WI38 (cell line): ENCODE results near the gene ALPI.
"Not testable (repeated sequence)": the region's sequence is repeated elsewhere in the genome, so short reads cannot be mapped to it uniquely, and the experiment has no call there.

Experiments
- H3K4me3 ChIP-seq: 2 replicates; pipeline ENCODE4 v1.5.1; 2011; ENCODE audit warnings: low read depth, mild to moderate bottlenecking, control low read depth, low read length
- TF ChIP-seq, protein P1 (sequence below): IDR thresholded peaks from 2 replicates; pipeline ENCODE4 v1.5.1; 2012; ENCODE audit warnings: low read depth, mild to moderate bottlenecking, control low read depth, low read length

Gene ALPI

DNA sequence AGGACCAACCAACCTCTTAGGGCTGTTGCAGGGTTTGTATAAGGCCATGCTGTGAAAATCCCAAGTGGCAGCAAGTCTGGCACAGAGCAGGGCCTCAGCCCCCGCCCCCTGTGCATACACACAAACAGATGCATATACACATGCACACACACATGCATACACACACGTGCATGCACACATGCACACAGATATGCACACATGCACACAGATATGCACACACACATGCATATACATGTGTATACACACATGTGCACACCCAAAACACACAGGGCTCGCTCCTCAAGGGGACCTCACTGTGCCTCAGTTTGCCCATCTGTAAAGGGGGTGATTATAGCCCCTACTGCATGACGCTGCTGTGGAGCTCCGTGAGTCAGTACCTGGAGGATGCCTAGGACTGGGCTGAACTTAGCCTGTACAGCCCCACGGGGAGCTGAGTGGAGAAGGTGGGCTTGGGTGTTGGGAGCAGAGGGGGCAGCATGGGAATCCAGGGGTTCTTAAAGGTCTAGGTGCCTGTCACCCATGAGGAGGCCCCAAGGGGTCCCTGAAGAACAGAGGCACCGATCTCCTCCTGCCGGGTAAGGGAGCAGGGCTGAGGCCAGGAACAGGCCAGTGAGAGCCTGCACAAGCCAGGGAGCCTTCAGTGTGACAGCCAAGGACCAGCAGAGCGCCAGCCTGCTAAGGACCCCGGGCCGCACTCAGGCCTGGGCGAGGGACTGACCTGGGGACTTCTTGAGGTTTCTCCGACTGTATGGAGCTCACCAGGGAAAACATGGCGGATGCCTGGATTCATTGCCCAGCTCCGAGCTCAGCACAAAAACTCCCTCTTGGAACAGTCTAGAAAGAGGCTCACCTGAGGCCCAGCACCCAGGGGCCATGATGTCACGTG, 24.0 kb upstream of the ALPI start:
- H3K4me3 ChIP-seq: no peak overlapping the region
- TF ChIP-seq, protein P1, sequence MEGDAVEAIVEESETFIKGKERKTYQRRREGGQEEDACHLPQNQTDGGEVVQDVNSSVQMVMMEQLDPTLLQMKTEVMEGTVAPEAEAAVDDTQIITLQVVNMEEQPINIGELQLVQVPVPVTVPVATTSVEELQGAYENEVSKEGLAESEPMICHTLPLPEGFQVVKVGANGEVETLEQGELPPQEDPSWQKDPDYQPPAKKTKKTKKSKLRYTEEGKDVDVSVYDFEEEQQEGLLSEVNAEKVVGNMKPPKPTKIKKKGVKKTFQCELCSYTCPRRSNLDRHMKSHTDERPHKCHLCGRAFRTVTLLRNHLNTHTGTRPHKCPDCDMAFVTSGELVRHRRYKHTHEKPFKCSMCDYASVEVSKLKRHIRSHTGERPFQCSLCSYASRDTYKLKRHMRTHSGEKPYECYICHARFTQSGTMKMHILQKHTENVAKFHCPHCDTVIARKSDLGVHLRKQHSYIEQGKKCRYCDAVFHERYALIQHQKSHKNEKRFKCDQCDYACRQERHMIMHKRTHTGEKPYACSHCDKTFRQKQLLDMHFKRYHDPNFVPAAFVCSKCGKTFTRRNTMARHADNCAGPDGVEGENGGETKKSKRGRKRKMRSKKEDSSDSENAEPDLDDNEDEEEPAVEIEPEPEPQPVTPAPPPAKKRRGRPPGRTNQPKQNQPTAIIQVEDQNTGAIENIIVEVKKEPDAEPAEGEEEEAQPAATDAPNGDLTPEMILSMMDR: no peak

DNA sequence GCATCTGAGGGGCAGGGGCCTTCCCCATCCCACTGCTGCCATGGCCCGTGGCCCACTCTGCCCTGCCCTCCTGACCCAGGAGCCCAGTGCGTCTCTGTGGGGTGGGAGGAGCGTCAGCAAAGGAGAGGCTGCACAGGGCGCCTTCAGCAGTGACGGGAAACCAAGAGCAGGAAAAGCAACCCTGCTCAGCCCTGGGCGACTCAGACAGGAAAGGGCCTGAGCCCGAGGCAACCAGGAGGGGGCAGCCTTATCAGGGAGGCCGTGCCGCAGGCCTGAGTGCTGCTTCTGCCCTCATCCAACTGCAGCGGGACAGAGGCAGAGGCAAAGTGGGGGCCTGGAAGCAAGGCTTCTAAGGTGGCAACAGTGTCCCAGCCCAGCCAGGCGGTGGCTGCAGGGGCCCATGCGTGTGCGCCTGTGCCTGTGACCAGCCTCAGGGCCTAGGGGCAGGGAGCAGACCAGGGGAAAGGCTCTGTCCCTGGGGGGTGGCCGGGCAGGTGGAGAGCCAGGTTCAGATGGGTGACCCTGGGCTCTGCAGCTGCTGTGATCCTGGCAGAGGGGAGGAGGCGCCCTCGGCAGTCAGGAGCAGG, 23.3 kb upstream of the ALPI start:
- TF ChIP-seq, protein P1: no peak
- no peak overlapping the region for H3K4me3 ChIP-seq

DNA sequence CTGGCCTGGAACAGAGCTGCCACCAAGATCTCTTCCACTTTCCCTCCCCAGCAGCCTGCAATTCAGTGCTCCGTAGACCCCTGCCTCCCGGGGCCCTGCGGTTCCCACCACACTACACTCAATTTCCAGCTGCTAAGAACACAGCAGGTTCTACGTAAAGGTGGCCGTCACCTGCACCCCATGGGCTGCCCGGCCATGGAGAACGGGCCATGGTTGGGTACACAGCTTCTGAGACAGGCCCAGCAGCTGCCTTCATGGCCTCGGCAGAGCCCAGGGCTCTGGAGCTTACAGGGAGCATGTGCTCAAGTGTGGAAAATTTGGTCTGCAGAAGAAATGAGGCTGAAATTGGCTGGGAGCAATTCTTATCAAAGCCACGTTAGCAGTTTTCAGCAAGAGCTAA, 22.3 kb upstream of the ALPI start:
- not testable (repeated sequence) for H3K4me3 ChIP-seq

DNA sequence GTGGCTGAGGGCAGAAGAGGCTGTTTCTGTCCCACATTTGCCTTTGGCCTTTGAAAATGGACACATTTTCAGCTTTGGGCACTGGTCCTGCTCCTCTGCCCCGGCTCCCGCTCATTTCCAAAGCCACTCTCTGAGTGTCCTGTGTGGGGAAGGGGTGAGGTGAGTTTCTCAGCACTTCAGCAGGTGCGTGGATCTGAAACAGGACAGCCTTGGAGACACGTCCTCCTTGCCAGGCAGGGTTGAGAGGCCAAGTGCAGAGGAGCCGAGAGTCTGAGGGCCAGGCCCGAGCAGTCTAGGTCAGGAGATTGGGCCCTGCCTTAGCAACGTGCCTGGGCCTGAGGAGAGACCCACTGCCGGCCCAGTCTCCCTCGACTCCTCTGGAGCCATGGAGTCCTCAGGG, 21.9 kb upstream of the ALPI start:
- H3K4me3 ChIP-seq: no peak overlapping the region
- TF ChIP-seq, protein P1: no peak

DNA sequence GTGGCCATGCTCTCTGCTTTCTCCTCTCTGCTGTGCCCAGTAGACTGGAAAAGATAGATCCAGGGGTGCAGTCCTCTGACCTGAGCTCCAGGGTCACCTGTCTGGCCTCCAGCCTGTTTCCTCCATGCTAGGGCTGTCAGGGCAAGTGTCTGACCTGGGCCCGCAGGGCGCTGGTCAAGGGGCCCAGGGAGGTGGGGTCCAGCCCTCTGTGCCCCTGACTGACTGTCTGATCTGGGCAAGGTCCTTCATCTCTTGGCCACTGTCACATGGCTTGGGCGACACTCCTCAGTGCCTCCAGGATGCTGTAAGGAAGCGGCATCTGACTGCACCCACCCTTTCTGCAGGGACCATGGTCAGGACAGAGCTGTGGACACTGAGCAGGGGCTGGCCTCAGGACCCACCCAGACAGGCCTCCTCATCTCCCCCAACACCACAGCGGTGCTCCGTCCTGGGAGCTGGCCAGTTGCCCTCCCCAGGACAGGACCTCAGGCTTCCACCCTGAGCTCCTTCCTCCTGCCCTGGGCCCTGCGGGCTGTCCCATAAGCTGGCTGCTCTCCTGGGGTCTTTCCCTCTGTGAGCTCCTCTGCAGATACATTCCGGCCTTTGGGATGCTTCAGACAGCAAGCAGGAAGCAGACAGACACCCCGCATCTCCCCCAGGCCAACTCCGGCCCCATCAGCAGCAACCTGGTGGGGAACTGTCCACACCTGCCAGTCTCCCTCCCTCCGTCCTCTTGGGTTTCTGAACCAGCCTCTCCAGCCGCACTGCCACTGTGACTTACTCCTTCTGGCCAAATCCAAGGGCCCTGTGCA, 21.2 kb upstream of the ALPI start:
- TF ChIP-seq, protein P1: no peak
- H3K4me3 ChIP-seq: no peak overlapping the region

DNA sequence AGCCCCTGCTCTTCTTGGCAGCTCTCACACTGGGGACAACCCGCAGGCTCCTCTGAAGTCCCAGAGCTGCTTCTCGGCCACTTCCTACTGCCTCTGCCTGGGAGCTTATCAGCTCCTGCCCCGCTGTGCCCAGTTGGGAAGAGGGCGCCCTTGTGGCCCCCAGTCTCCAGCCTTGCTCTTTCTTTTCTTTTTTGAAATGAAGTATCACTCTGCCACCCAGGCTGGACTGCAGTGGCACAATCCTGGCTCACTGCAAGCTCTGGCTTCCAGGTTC, 20.6 kb upstream of the ALPI start:
- H3K4me3 ChIP-seq: no peak overlapping the region
- TF ChIP-seq, protein P1: no peak

DNA sequence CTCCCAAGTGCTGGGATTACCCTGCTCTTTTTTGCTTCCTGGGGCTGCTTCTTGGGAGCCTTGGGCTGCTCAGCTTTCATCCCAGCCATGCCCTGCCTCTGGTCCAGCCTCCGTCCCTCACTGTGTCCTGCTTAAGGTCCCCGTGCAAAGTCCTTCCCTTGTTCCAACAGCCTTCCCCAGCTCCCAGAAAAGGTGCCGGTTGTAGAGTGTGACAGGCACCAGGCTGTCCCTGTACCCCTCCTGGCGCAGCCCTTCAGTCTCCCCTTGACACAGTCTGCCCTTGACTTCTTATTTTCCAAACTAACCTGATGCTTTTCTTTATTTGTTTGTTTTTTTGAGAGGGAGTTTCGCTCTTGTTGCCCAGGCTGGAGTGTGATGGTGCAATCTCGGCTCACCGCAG, 20.1 kb upstream of the ALPI start:
- no peak overlapping the region for H3K4me3 ChIP-seq
- TF ChIP-seq, protein P1: no peak
